ENCODE data around the gene SPX. TPM values are rescaled to one million over a fixed set of nuclear protein-coding genes. Genes with fewer than 3 reads are reported as not detected.

The SPX gene
- total RNA-seq, 1 experiment from 2014 or later: 0.07 TPM

DNA sequence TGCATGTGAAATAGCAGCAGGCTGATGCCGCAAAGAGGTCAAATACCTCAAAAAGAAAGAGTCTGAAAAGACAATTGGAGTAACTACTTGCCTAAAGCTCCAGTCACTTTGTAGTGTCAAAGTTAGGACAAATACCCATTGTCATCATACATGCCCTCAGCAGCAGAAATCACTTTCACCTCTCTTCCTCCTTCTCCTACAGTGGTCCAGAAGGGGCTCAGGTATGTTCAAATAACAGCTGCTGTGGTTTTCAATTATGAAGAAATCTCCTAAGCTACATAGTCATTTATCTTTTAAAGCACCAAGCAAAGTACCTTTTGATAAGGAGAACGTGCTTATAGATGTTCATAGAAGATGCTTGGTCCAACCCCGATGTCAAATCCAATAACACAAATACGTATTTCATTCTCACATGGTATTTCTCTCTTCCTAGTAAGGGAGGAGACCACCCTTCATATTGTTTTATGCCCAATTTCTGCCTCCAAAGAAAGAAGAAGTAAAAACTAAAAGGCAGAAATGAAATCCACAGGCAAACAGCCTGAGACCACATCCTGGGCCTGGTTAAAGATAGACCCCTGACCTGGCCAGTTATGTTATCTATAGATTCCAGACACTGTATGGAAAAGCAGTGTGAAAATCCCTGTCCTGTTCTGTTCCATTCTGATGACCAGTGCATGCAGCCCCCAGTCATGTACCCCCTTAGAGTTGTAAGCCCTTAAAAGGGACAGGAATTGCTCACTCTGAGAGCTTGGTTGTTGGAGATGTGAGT is 54.8 kb downstream of the SPX start:
- DNase-seq (ENCODE audit: low spot score): no peak

Other genes with a start within 250 kb of the SPX start
- gene SLCO1A2, start 191.4 kb upstream of the SPX start, total RNA-seq (2014; rRNA removed; shearing (Covaris generic)): 2.6 and 4.8 TPM in 2 replicates
- gene IAPP, start 153.4 kb upstream of the SPX start, total RNA-seq (2014; rRNA removed; shearing (Covaris generic)): not detected in 2 replicates
- gene PYROXD1, start 88.6 kb upstream of the SPX start, total RNA-seq (2014; rRNA removed; shearing (Covaris generic)): 5.9 and 6.9 TPM in 2 replicates
- 118 and 125 TPM in 2 replicates for gene RECQL, start 24.7 kb upstream of the SPX start, total RNA-seq (2014; rRNA removed; shearing (Covaris generic))
- gene GOLT1B, start 24.5 kb upstream of the SPX start, total RNA-seq (2014; rRNA removed; shearing (Covaris generic)): 57.5 and 102 TPM in 2 replicates
- not detected in 2 replicates for gene GYS2, start 78.6 kb downstream of the SPX start, total RNA-seq (2014; rRNA removed; shearing (Covaris generic))
- gene LDHB, start 131.5 kb downstream of the SPX start, total RNA-seq (2014; rRNA removed; shearing (Covaris generic)): 1,131 and 1,257 TPM in 2 replicates
- not detected in 2 replicates for gene KCNJ8, start 248.4 kb downstream of the SPX start, total RNA-seq (2014; rRNA removed; shearing (Covaris generic))